CD4-positive, alpha-beta T cell treated with Interleukin-17A for 1 hour (primary cell): Measurements from ENCODE around the gene ERC1.

Experiments used
- DNase-seq: peaks from one replicate; pipeline ENCODE4 v3.0.0-alpha.2; 2020

The ERC1 gene

GRCh38 chr12:1463073-1463905 lies 472.3 kb downstream of the ERC1 start:
- DNase-seq = no peak

DNA sequence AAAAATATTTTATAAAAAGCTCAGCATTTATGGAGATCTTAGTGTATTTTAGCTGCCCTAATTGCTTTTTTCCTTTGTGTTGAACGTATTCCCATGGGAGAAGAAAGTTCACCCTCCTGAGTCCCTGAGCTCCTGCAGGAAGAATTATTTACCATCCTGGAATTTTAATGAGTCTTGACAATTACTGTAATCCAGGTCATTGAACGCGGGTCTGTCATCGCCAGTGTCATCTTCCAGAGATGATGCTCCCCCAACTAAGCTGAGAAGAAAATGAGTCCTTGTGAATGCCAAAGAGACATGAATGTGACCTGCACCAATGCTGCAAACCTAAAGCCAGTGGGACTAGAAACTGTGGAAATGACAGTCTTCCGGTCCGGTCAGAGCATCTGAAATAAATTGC lies 473.9 kb downstream of the ERC1 start:
- DNase-seq = no peak

DNA sequence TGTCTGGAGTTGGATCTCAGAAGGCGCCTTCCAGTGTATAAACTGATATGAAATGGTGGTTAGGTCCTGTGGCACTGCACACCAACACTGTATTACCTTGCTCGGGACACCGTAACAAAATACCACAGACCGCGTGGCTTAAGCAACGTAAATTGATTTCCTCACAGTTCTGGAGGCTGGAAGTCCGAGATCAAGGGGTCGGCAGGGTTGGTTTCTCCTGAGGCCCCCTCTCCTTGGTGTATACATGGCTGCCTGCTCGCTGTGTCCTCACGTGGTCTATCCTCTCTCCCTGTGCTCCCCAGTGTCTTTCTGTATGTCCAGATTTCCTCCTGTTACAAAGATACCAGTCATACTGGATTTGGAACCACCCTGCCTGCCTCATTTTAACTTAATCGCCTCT lies 475.0 kb downstream of the ERC1 start:
- DNase-seq = no peak

- no peak for DNase-seq
These were observed 475.6 kb downstream of the ERC1 start for GRCh38 chr12:1466481-1467154.

- DNase-seq = no peak
These were observed 476.7 kb downstream of the ERC1 start for GRCh38 chr12:1467710-1468109.

DNA sequence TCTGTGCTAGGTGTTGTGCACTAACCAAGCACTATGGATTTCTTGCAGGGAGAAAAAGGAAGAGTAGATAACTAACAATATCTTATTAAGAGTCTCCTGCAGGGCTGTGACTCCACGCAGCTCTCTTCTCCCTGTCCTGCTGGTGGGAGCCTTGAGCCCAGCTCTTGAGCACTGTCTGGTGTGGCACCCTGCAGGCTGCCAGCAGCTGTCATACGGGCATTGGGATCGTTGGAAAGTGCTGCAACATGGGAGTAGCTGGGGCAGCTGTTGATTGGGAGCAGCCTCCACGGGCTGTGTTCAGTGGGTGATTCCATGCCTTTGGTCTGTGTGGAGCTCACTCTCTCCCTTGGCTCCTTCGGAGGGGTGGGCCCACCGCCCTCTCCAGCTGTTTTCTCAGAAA lies 478.0 kb downstream of the ERC1 start:
- no peak for DNase-seq

- DNase-seq = no peak
These were observed 479.0 kb downstream of the ERC1 start for GRCh38 chr12:1470051-1470450.

- no peak for DNase-seq
These were observed 480.2 kb downstream of the ERC1 start for GRCh38 chr12:1471224-1471623.

- DNase-seq = peak; percentile 30
These were observed 482.4 kb downstream of the ERC1 start for GRCh38 chr12:1473418-1473817.

GRCh38 chr12:1474041-1474573 lies 483.1 kb downstream of the ERC1 start:
- DNase-seq = no peak

GRCh38 chr12:1474574-1475153 lies 483.6 kb downstream of the ERC1 start:
- DNase-seq = no peak

- no peak for DNase-seq
These were observed 488.6 kb downstream of the ERC1 start for GRCh38 chr12:1479645-1480044.

DNA sequence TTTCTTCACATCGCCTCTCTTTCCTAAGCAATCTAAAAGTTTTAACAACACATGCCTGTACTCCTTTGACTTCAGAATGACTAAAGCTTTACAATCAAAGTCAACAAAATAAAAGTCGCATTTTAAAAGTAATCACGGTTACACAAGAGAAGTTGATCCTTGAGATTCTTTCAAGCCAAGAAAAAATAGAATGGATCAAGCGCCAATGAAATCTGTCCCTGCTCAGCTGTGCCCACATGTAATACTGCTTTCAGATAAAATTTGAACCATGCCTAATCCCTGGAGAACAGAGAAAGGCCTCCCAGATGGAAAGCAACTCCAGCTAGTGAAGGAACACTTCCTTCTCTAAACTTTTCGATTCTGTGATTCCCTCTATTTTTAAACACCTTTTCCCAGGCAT lies 490.3 kb downstream of the ERC1 start:
- DNase-seq = no peak

GRCh38 chr12:1481906-1482305 lies 490.9 kb downstream of the ERC1 start:
- DNase-seq = no peak

GRCh38 chr12:1488908-1489381 lies 497.9 kb downstream of the ERC1 start:
- DNase-seq = peak; percentile 9

- no peak for DNase-seq
These were observed 501.1 kb downstream of the ERC1 start for GRCh38 chr12:1491983-1492697.

GRCh38 chr12:1493781-1494565 lies 502.9 kb downstream of the ERC1 start:
- no peak for DNase-seq

DNA sequence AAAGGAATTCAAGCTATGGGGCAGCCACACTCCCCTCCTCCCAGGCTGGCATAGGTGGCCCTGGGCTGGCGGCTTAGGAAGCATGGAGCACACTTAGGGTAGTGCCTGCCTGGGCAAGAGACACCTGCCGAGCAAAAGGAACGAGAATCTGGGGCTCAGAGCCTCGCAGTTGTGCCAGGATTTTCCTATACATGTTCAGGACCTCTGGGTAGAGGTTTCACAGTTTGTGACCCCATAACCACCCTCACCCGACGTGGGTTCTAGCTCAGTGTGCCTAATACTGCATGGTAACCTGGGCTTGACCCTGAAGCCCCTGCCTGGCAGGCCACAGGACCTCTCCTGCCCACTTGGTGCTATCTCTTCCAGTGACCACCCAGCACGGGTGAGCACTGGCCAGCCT lies 503.8 kb downstream of the ERC1 start:
- DNase-seq = no peak

DNA sequence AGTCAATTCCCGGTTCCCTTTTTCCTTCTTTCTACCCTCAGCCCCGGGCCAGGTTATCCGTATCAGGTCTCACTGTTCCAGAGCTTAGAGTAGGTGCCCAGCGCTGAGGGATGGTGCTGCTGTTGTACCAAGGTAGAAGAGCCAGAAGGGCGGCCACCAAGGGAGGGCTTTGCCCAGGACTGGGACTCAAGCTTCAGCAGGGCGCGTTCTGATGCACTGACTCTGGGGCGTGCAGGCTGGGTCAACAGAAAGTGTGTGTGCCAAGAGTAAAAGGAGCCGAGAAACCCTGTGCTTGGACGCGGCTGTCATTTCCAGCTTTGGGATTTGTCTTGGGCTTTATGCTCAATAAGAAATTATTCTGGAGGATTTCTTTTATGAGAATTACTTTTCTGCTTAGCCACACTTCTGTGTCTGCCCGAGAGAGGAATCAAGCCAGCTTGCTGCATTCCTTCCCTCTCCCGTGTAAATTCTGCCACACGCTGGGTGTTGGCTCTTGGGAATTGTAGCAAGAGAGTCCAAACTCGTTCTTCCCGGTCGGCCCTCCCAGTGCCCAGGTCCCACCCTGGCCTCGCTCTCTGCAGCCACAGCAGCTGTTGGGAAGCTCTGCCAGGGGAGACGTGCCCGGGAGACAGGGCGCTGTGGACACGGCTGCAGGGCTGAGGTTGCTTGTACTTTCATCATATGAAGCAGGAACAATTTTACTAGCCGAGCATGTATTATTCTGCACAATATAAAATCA lies 505.3 kb downstream of the ERC1 start:
- DNase-seq = no peak

- no peak for DNase-seq
These were observed 506.1 kb downstream of the ERC1 start for GRCh38 chr12:1497161-1497560.

DNA sequence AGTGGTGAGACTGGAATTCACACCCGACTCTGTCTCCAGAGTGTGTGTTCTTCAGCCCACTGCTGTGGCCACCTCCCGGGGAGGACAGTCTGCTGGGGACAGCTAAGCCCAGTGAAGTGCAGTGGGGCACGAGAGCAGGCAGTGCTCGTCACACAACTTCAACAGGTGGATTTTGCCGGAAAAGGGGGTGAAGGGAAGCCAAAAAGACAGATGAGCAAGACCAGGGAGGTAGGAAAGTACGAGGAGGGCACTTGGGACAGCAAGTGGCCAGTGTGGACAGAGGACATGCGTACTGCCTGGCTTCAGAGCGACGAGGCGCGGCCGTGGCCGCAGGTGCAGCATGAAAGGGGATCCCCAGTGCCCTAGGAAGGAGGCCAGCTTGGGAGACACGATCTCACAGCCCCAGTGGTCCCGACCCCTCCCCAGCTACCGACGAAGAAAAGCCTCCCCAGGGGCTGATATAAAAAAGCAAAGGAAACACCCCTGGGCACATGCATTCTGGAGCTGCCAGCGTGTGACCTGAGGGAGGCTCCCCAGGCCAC lies 507.2 kb downstream of the ERC1 start:
- no peak for DNase-seq
